Measurements from ENCODE around the gene PSMC3. TPM values are rescaled to one million over a fixed set of nuclear protein-coding genes. Genes with fewer than 3 reads are reported as not detected.

PSMC3 gene
- total RNA-seq, 1 experiment from 2014 or later, result 275 TPM

GRCh38 chr11:47389577-47390421, 36.4 kb downstream of the PSMC3 start:
- no peaks in the 10 kb centered on the region for H3K79me2 ChIP-seq (ENCODE audit: low read length)
- H3K4me3 ChIP-seq (ENCODE audit: low read length), result no peak overlapping the region
- no peak for ATAC-seq
- H3K9ac ChIP-seq (ENCODE audit: low read length), result no peak overlapping the region
- no peaks in the 10 kb centered on the region for H3K4me1 ChIP-seq (ENCODE audit: insufficient read depth, low read length)
- POLR2A ChIA-PET (ENCODE audit: unreplicated experiment), result no interaction called here
- H3K27ac ChIP-seq (ENCODE audit: low read length), result no peak overlapping the region
- CTCF ChIA-PET, result no interaction called here
- no peak overlapping the region for H2AFZ ChIP-seq (ENCODE audit: low read length)
- intact Hi-C loops (cut with micrococcal nuclease), result no loop called here
- H3K9me3 ChIP-seq (ENCODE audit: low read length), result no peaks in the 10 kb centered on the region
- no peaks in the 10 kb centered on the region for H3K27me3 ChIP-seq (ENCODE audit: low read length)
- BruUV-seq (replicated peaks), result no TSS peak
- TF ChIP-seq EZH2phosphoT487 (IDR thresholded peaks at IDR 0.05; ENCODE audit: borderline replicate concordance, low read length) (no peak), CTCF (conservative IDR thresholded peaks at IDR 0.05; ENCODE audit: low read depth, low read length) (no peak), EZH2 (IDR thresholded peaks at IDR 0.05; ENCODE audit: low read length, unreplicated experiment) (no peak)
- no peak overlapping the region for H3K4me2 ChIP-seq (ENCODE audit: low read length)
- H4K20me1 ChIP-seq (ENCODE audit: low read length), result no peaks in the 10 kb centered on the region
- H3K9me2 ChIP-seq (replicated peaks; ENCODE audit: low read length), result no peaks in the 10 kb centered on the region
- DNase-seq, result no peak
- H3K36me3 ChIP-seq (ENCODE audit: low read depth, low read length), result no peaks in the 10 kb centered on the region
- no peaks in the 10 kb centered on the region for H3F3A ChIP-seq (ENCODE audit: low read length, unreplicated experiment)

- no peaks in the 10 kb centered on the region for H3K4me1 ChIP-seq (ENCODE audit: insufficient read depth, low read length)
- no peaks in the 10 kb centered on the region for H3K9me2 ChIP-seq (replicated peaks; ENCODE audit: low read length)
- no TSS peak for BruUV-seq (replicated peaks)
- DNase-seq, result no peak
- H3K36me3 ChIP-seq (ENCODE audit: low read depth, low read length), result no peaks in the 10 kb centered on the region
- CTCF ChIA-PET, result no interaction called here
- POLR2A ChIA-PET (ENCODE audit: unreplicated experiment), result no interaction called here
- H3K4me3 ChIP-seq (ENCODE audit: low read length), result no peak overlapping the region
- H3K79me2 ChIP-seq (ENCODE audit: low read length), result no peaks in the 10 kb centered on the region
- no peak overlapping the region for H3K27ac ChIP-seq (ENCODE audit: low read length)
- no peak overlapping the region for H3K9ac ChIP-seq (ENCODE audit: low read length)
- no peaks in the 10 kb centered on the region for H3K27me3 ChIP-seq (ENCODE audit: low read length)
- intact Hi-C loops (cut with micrococcal nuclease), result no loop called here
- H3K4me2 ChIP-seq (ENCODE audit: low read length), result no peak overlapping the region
- H3F3A ChIP-seq (ENCODE audit: low read length, unreplicated experiment), result no peaks in the 10 kb centered on the region
- H2AFZ ChIP-seq (ENCODE audit: low read length), result no peak overlapping the region
- H4K20me1 ChIP-seq (ENCODE audit: low read length), result no peaks in the 10 kb centered on the region
- no peak for ATAC-seq
- no peaks in the 10 kb centered on the region for H3K9me3 ChIP-seq (ENCODE audit: low read length)
- TF ChIP-seq EZH2phosphoT487 (IDR thresholded peaks at IDR 0.05; ENCODE audit: borderline replicate concordance, low read length) (no peak), CTCF (conservative IDR thresholded peaks at IDR 0.05; ENCODE audit: low read depth, low read length) (no peak), EZH2 (IDR thresholded peaks at IDR 0.05; ENCODE audit: low read length, unreplicated experiment) (no peak)
Observed at GRCh38 chr11:47388697-47389576, 37.3 kb downstream of the PSMC3 start.
